MM.1S (cell line): ENCODE measurements around the gene PSMG2.
A peak's percentile ranks its signal among the peaks of the same experiment; 100 is the strongest.

ENCODE experiments used
- DNase-seq: peaks from one replicate; pipeline ENCODE4 v3.0.0-alpha.2; 2015
- H2AFZ ChIP-seq: fragments of 300-600 bp; sonication (generic); 2 replicates; pipeline ENCODE4 v1.6.0; 2016; ENCODE audit warnings: antibody characterized with exemption, low read length
- H3F3A ChIP-seq: fragments of 300-600 bp; sonication (generic); 2 replicates; pipeline ENCODE4 v1.6.1; 2016; ENCODE audit warnings: mild to moderate bottlenecking, antibody characterized with exemption, low read length, moderate library complexity, mixed read lengths; ENCODE audit not compliant: insufficient read depth
- H3K27ac ChIP-seq: fragments of 300-600 bp; sonication (generic); 2 replicates; pipeline ENCODE4 v1.5.1; 2016; ENCODE audit warnings: mild to moderate bottlenecking, low read length
- H3K27me3 ChIP-seq: fragments of 300-600 bp; sonication (generic); replicated peaks from 2 replicates; pipeline ENCODE4 v1.6.0; 2016; ENCODE audit warnings: low read length; ENCODE audit not compliant: insufficient read depth
- H3K36me3 ChIP-seq: fragments of 300-600 bp; sonication (generic); replicated peaks from 2 replicates; pipeline ENCODE4 v1.6.1; 2016; ENCODE audit warnings: mild to moderate bottlenecking, low read length, mixed read lengths; ENCODE audit not compliant: insufficient read depth
- H3K4me1 ChIP-seq: fragments of 300-600 bp; sonication (generic); 2 replicates; pipeline ENCODE4 v1.6.1; 2016; ENCODE audit warnings: low read length, mixed read lengths
- H3K4me2 ChIP-seq: fragments of 300-600 bp; sonication (generic); 2 replicates; pipeline ENCODE4 v1.6.0; 2016; ENCODE audit warnings: low read depth, low read length
- H3K4me3 ChIP-seq: fragments of 300-600 bp; sonication (generic); 2 replicates; pipeline ENCODE4 v1.5.1; 2016; ENCODE audit warnings: low read length, mixed read lengths
- H3K79me2 ChIP-seq: fragments of 300-600 bp; sonication (generic); 2 replicates; pipeline ENCODE4 v1.6.1; 2016; ENCODE audit warnings: mixed run types, low read length, mixed read lengths
- H3K9ac ChIP-seq: fragments of 300-600 bp; sonication (generic); 2 replicates; pipeline ENCODE4 v1.6.1; 2016; ENCODE audit warnings: low read length, mixed read lengths
- H3K9me2 ChIP-seq: fragments of 300-600 bp; sonication (generic); replicated peaks from 2 replicates; pipeline ENCODE4 v1.6.1; 2016; ENCODE audit warnings: mild to moderate bottlenecking, low read length, mixed read lengths; ENCODE audit not compliant: insufficient read depth
- H3K9me3 ChIP-seq: fragments of 300-600 bp; sonication (generic); replicated peaks from 2 replicates; pipeline ENCODE4 v1.6.1; 2016; ENCODE audit warnings: mild to moderate bottlenecking, low read length, mixed read lengths; ENCODE audit not compliant: insufficient read depth
- H4K20me1 ChIP-seq: fragments of 300-600 bp; sonication (generic); 2 replicates; pipeline ENCODE4 v1.6.1; 2016; ENCODE audit warnings: mild to moderate bottlenecking, low read length, moderate library complexity, mixed read lengths; ENCODE audit not compliant: insufficient read depth
- CTCF ChIP-seq: fragments of 300-600 bp; sonication (generic); IDR thresholded peaks from 2 replicates; pipeline ENCODE4 v1.5.1; 2016; ENCODE audit warnings: antibody characterized with exemption, low read length, mixed read lengths
- EZH2 ChIP-seq: fragments of 300-600 bp; sonication (generic); optimal IDR thresholded peaks from 2 replicates; pipeline ENCODE3; 2017; ENCODE audit warnings: low read depth, mild to moderate bottlenecking, antibody characterized with exemption, low read length, mixed read lengths
- EZH2phosphoT487 ChIP-seq: fragments of 300-600 bp; sonication (generic); IDR thresholded peaks from 2 replicates; pipeline ENCODE4 v1.6.1; 2018; ENCODE audit warnings: antibody characterized with exemption, low read length

Gene PSMG2

DNA sequence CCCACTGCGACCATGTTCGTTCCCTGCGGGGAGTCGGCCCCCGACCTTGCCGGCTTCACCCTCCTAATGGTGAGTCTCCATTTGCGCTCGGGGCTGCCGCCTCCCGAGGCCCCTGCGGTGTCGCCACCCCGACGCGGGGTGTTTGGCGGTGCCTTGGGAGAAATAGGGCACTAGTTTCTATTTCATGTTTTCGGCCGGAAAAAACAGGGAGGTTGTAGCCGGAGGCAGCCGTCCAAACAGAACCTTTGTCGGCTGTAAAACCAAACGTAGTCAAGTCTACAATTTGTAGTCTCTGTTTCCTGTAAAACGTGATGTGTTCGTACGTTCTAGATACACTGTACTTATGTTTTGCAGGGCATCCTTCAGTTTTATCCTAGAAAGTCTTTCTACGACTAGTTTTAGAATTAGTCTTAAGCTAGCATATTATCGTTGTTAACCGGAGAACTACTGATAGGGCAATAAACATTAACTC lies 290 bp downstream of the PSMG2 start:
- Histone ChIP-seq H3K9ac (peak overlapping the region; percentile 96), H3K36me3 (0 out of 2 replicates have a peak, but pooled peaks cover 4% of the 10 kb centered on the region), H3K27ac (peak overlapping the region; percentile 84), H3K27me3 (no peaks in the 10 kb centered on the region), H3F3A (peaks cover 12% of the 10 kb centered on the region), H3K9me3 (no peaks in the 10 kb centered on the region), H2AFZ (peak overlapping the region; percentile 79), H3K4me3 (peak overlapping the region; percentile 86), H3K4me1 (peaks cover 17% of the 10 kb centered on the region), H4K20me1 (peaks cover 3% of the 10 kb centered on the region; the same call in 1 of the 2 replicates), H3K4me2 (peak overlapping the region; percentile 77), H3K9me2 (no peaks in the 10 kb centered on the region), H3K79me2 (peaks cover 59% of the 10 kb centered on the region)
- TF ChIP-seq EZH2phosphoT487 (no peak), CTCF (no peak), EZH2 (no peak)
- DNase-seq, result no peak

DNA sequence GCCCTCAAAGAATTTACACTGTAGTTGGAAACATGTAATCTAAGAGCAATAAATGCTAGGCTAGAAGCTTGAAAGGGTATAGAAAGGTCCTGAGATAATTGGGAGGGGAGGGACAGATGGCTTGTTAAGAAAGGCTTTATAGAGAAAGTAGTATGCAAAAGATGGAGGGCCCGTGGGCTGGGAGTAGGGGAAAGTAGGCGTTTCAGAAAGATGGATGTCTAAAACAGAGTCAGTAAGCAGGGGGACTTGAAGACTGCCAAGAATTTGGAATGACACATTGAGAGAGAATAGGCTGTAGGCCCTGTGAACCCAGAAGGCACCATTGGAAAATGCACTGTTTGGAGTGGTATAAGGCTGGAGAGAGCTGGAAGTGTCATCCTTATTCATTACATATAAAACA lies 822 bp downstream of the PSMG2 start:
- H3K79me2 ChIP-seq, result peaks cover 59% of the 10 kb centered on the region
- peak overlapping the region; percentile 77 for H3K4me2 ChIP-seq
- peaks cover 12% of the 10 kb centered on the region for H3F3A ChIP-seq
- H3K4me1 ChIP-seq, result peaks cover 17% of the 10 kb centered on the region
- peak overlapping the region; percentile 79; the same call in 1 of the 2 replicates for H2AFZ ChIP-seq
- H4K20me1 ChIP-seq, result peaks cover 3% of the 10 kb centered on the region; the same call in 1 of the 2 replicates
- H3K27me3 ChIP-seq, result no peaks in the 10 kb centered on the region
- no peaks in the 10 kb centered on the region for H3K9me3 ChIP-seq
- no peak for TF ChIP-seq EZH2phosphoT487
- no peak for TF ChIP-seq EZH2
- TF ChIP-seq CTCF, result no peak
- H3K27ac ChIP-seq, result peak overlapping the region; percentile 84; the same call in 1 of the 2 replicates
- DNase-seq, result no peak
- H3K9ac ChIP-seq, result peak overlapping the region; percentile 96
- no peaks in the 10 kb centered on the region for H3K9me2 ChIP-seq
- H3K36me3 ChIP-seq, result 0 out of 2 replicates have a peak, but pooled peaks cover 4% of the 10 kb centered on the region
- H3K4me3 ChIP-seq, result peak overlapping the region; percentile 86

- H3K9ac ChIP-seq, result no peak overlapping the region
- DNase-seq, result no peak
- no peak overlapping the region for H2AFZ ChIP-seq
- no peaks in the 10 kb centered on the region for H3K9me3 ChIP-seq
- H3K4me2 ChIP-seq, result no peak overlapping the region
- H3K79me2 ChIP-seq, result peaks cover 14% of the 10 kb centered on the region
- H3K36me3 ChIP-seq, result peaks cover 6% of the 10 kb centered on the region; the same call in 1 of the 2 replicates
- no peak overlapping the region for H3K27ac ChIP-seq
- no peaks in the 10 kb centered on the region for H4K20me1 ChIP-seq
- H3K9me2 ChIP-seq, result no peaks in the 10 kb centered on the region
- H3F3A ChIP-seq, result no peaks in the 10 kb centered on the region
- no peaks in the 10 kb centered on the region for H3K4me1 ChIP-seq
- no peak overlapping the region for H3K4me3 ChIP-seq
- H3K27me3 ChIP-seq, result no peaks in the 10 kb centered on the region
- TF ChIP-seq CTCF, result no peak
- no peak for TF ChIP-seq EZH2
- TF ChIP-seq EZH2phosphoT487, result no peak
Measured at GRCh38 chr18:12711446-12711845, 8.6 kb downstream of the PSMG2 start.
